ENCODE measurements around the gene ERAL1.

GRCh38 chr17:28881533-28882056 lies 26.8 kb downstream of the ERAL1 start:
- no peak for TF ChIP-seq EP300 (IDR thresholded peaks at IDR 0.05; ENCODE audit: low read depth)
- TF ChIP-seq CTCF (IDR thresholded peaks at IDR 0.05): no peak
- no peak for TF ChIP-seq POLR2AphosphoS5 (IDR thresholded peaks at IDR 0.05)
- no peak for TF ChIP-seq POLR2A (IDR thresholded peaks at IDR 0.05)

Measured in transverse colon (tissue), 4 donors.